GM10847 (cell line): Measurements from ENCODE around the gene PLK4.

Source experiments
- POLR2A ChIP-seq: IDR thresholded peaks from 2 replicates; pipeline ENCODE4 v1.6.1; 2011; ENCODE audit not compliant: insufficient read length; ENCODE audit errors: extremely low read depth

The PLK4 gene

DNA sequence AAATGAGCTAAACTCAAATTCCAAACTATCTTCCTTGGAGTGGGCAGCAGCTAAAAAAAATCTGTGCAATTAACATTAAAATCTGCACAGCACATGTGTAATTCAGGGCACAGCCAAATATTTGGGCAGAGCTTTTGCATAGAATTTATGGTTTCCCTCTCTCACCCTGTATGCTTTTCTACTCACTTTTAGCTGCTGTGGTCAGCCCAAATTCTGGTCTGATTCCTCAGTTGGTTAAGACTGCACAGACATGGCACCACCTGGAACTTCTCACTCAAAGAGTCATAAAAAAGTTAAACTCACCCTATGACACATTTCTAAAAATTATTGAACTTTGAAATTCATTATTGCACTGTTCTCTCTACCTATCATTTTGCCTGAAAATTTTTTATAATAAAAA is 4.9 kb upstream of the PLK4 start:
- no peak for TF ChIP-seq POLR2A

DNA sequence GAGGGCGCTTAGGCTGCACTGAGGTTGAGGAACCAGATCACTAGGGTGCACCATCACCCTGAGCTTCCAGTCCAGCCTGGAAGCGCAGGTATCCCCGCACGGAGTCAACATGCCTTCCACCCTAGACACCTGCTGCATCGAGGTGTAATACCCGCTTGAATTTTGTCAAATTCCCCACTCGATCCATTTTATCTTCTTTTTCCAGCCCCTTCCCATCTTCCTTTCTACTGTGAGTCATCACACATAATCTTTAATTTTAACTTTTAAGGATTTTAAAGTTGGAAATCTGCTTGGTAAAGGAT is 821 bp downstream of the PLK4 start:
- TF ChIP-seq POLR2A, result no peak

DNA sequence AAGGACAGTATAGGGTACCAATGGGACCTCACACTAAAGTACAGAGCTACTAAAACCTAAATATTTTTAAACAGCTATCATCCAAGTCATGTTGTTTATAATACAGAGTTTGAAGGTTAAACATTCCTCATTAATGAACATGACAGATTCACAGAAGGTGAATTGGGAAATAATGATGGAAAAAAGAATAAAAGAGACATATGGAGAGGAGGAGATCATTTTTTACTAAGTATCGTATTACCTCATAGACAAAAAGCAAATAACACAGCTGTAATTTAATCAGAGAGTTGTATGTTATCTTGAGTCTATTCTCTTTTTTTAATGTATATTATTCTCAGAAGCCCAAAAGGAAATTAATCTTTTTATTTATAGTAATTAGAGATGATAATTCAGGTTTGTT is 7.9 kb downstream of the PLK4 start:
- no peak for TF ChIP-seq POLR2A

DNA sequence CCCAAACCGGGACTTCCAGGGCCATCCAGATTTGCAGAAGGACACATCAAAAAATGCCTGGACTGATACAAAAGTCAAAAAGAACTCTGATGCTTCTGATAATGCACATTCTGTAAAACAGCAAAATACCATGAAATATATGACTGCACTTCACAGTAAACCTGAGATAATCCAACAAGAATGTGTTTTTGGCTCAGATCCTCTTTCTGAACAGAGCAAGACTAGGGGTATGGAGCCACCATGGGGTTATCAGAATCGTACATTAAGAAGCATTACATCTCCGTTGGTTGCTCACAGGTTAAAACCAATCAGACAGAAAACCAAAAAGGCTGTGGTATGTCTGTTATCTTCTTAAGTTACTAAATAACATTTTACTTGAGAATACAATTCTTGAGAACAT is 9.2 kb downstream of the PLK4 start:
- TF ChIP-seq POLR2A, result no peak

DNA sequence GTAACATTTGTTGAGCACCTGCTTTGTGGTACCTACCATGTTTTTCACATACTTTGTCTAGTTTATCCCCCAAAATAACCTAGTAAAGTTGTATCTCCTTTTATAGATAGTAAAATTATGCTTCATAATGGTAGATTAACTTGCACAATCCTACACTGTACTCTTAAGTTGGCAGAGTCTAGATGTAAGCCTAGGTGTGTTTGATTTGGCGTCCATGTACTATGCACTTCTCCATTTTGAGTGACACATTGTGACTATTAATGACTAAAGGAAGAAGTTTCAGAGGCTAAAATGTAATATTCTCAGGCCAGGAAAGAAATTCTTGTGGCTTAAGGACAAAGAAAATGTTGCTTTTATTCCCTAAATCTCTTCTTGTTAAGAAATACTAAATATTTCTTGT is 15.4 kb downstream of the PLK4 start:
- TF ChIP-seq POLR2A, result no peak

DNA sequence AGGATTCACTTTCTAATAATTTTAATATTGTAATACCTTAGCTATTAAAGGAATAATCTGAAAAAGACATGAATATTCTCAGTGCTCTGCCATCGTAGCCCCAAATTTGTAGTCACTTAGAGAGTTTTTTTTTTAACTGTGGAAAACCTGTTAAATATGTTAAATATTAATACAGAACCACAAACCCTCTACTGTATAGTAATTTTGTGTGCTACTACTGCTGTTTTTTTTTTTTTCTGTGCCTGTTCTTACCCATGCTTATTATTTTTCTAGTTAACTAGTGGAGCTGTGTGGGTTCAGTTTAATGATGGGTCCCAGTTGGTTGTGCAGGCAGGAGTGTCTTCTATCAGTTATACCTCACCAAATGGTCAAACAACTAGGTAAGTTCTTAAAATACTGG is 15.8 kb downstream of the PLK4 start:
- no peak for TF ChIP-seq POLR2A

DNA sequence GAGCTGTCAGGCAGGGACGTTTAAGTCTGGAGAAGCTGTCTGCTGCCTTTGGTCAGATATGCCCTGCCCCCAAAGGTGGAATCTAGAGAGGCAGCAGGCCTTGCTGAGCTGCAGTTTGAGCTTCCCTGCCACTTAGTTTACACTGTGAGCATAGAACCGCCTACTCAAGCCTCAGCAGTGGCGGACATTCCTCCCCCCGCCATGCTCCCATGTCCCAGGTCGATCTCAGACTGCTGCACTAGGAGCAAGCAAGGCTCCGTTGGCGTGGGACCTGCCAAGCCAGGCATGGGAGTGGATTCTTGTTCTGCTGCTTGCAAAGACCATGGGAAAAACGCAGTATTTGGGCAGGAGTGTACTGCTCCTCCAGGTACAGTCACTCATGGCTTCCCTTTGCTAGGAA is 24.3 kb downstream of the PLK4 start:
- TF ChIP-seq POLR2A, result no peak

DNA sequence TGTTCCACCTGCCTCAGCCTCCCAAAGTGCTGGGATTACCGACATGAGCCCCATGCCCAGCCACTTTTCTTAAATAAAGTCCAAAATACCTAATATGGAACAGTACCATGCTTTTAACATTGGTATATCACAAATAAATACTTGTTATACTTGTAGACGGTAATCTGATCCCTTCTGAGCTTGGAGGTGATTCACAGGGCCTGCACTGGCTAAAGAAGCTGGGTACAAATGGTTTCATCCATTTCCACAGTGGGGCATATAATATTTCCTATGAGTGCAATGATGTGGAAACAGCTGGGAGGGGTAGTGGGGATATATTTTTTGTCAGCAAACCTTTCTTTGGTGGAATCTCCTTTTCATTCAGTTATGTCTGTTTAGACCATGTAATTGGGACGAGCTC is 35.8 kb downstream of the PLK4 start:
- no peak for TF ChIP-seq POLR2A

DNA sequence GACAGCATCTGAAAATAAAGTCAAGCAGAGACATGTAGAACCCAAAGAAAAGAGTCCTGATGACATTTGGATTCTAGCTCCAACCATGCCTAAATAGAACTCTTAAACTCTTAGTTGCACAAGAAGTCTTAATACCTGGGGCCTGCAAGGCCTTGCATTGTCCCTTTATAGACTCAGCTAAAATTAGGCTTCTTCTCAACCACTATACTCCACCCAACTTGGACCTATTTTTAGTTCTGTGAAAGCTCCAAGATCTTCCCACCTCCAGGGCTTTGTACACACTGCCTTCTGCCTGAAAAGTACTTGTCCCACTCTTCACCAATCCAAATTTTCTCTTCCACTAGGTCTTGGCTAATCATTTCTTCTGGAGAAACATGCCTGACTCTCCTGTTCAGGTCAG is 36.5 kb downstream of the PLK4 start:
- no peak for TF ChIP-seq POLR2A

DNA sequence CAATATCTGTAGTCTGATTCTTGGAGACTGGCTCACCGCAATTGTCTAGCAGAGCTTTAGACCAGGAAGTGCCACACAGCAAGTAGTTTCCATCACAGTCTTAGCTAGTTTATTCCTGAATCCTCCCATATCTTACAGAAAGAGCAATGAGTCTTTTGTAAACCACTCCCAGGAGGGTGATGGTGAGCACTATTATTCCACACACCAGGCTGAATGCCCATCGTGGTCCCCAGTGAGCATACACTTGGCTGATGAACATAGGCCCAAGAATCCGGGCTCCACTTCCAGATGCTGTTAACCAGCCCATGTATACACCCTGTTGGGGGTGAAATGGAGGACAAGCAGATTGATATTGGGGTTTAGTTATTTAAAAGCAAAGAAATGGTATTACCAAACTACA is 39.8 kb downstream of the PLK4 start:
- no peak for TF ChIP-seq POLR2A

DNA sequence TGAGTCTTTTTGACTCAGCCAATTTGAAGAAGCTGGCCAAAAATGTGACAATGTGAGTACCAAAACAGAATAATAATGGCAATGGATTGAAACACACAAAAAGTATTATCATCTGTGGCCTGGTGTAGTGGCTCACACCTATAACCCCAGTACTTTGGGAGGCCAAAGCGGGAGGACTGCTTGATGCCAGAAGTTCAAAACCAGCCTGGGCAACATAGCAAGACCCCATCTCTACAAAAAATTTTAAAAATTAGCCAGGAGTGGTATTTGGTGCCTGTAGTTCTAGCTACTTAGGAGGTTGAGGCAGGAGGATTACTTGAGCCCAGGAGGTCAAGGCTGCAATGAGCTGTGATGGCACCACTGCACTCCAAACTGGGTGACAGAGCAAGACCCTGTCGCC is 41.5 kb downstream of the PLK4 start:
- TF ChIP-seq POLR2A, result no peak

DNA sequence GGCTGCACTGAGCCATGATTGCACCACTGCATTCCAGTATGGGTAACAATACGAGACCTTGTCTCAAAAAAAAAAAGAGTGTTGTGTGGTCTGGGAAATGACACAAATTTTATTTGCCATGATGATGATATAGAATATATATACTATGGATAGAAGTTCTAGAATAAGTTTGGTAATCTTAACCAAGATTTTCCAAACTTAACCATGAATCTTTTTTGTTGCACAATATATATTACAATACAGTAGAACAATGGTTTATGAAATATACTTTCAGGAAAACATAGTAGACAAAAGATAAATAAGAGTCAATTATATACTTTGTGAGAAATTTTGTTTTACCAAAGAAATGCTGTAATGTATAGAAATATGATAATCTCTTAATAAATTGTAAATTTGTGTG is 49.5 kb downstream of the PLK4 start:
- TF ChIP-seq POLR2A, result no peak

DNA sequence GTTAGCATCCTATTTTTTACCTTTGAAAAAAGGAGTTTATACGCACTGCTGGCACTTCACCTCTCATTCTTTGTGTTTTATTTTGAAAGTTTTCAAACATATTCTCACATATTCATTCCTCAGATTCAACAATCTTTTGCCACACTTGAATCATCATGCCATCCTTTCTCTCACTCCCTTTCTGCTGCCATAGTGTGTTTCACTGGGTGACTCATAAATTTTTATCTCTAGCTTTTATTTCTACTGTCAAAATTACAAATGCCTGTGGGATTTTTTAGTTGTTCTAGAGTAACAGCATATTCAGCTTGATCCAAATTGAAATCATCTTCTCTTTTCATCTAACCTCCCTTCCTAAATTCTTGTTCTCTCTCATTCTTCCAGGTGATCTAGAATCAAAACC is 56.3 kb downstream of the PLK4 start:
- no peak for TF ChIP-seq POLR2A
